GM23248 (cell line): ENCODE data around the gene CD19.

Experiments used
- EZH2 ChIP-seq: fragments of 200-600 bp; sonication (generic); IDR thresholded peaks from 2 replicates; pipeline ENCODE4 v1.6.1; 2018; ENCODE audit warnings: antibody characterized with exemption, mild to moderate bottlenecking; ENCODE audit not compliant: insufficient read depth, poor library complexity, severe bottlenecking
- EZH2phosphoT487 ChIP-seq: fragments of 200-600 bp; sonication (generic); IDR thresholded peaks from 2 replicates; pipeline ENCODE4 v1.6.1; 2018; ENCODE audit warnings: antibody characterized with exemption, moderate library complexity, mild to moderate bottlenecking, low read depth; ENCODE audit not compliant: insufficient read depth

GRCh38 chr16:28935346-28935745, 3.6 kb downstream of the CD19 start:
- TF ChIP-seq EZH2 (no peak), EZH2phosphoT487 (no peak)
